RPMI7951 (cell line): ENCODE results near the gene SNX9. TPM values are rescaled to one million over a fixed set of nuclear protein-coding genes. Genes with fewer than 3 reads are reported as not detected.
"Not testable (repeated sequence)": the region's sequence is repeated elsewhere in the genome, so short reads cannot be mapped to it uniquely, and the experiment has no call there.

ENCODE experiments used
- DNase-seq: peaks from one replicate; pipeline ENCODE4 v3.0.0-alpha.2; 2012; ENCODE audit warnings: low read depth
- total RNA-seq: library from RNA; depleted of rRNA; stranded (reverse); fragments of >200 nt; shearing (Covaris generic); gene quantifications from 2 replicates; pipeline ENCODE4 v1.2.3, GENCODE V29; 2014

SNX9 gene
- total RNA-seq, 1 experiment from 2014 or later: 36.8 TPM

- DNase-seq: peak; percentile 44
Measured at GRCh38 chr6:157954150-157955117, 131.4 kb downstream of the SNX9 start.

DNA sequence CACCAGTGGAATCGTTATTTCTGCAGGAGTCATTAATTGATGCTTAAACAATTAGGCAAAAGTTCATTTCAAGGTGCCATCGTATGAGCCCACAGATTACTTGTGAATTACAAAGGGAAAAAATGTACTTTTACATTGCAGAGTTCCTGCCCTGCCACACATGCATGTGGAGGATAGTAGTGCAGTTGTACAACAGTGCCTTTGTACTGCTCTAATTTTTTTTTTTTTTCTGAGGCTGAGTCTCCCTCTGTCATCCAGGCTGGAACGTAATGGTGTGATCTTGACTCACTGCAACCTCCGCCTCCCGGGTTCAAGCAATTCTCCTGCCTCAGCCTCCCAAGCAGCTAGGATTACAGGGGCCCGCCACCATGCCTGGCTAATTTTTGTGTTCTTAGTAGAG lies 132.6 kb downstream of the SNX9 start:
- no peak for DNase-seq

- no peak for DNase-seq
Measured at GRCh38 chr6:157956171-157956730, 133.2 kb downstream of the SNX9 start.

DNA sequence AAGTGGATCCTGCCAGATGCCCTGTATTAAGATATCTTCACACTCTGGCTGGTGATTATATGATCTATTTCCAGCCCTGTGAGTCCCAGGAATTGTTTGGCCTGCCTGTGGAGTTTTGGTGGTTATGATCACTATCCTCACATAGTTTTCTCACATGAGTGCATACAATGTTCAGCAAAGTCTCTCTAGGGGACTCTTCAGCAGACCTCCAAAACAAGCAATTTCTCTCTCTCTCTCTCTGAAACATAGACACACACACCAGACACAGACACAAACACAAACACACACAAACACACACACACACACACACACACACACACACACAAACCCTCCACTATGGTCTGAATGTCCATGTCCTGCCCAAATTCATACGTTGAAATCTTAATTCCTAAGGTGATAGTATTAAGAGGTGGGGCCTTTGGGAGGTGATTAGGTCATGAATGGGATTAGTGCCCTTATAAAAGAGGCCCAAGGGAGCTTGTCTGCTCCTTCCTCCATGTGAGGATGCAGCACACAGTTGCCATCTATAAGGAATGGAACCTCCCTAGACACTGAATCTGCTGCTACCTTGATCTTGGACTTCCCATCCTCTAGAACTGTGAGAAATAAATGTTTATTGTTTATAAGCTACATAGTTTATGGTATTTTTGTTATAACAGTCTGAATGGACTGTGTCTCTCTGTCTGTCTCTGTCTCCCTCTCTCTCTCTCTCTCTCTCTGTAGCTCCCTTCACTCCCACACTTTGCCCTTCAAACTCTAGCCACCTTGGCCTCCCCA lies 136.6 kb downstream of the SNX9 start:
- no peak for DNase-seq

DNA sequence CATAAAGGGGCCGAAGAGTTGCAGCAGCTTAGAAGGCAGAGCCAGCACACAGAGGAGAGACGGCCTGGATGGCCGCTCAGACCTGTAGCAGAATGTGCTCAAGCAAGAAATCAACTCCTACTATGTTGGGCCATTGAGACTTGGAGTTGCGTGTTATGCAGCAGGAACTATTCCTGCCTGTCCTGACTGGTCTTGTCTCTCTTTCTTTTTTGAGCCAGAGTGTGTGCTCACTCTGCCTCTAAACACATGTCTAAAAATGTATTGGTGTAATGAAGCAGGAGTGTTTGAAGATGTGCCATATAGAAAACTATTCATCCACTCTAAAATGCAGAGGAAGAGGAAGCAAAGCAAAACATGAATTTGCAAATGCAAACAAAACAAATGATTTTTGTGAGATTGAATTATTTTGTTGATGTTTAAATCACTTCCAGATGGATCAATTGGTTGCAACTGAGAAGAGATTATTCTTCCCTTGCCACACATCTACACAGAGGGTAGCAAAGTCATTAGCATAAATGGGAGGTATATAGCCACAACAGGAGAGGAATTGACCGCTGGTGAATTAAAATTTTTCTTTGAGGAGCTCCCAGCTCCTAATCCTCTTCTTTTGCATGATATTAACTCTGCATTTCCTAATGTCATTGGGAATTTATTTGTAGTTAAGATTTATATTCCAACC lies 138.2 kb downstream of the SNX9 start:
- no peak for DNase-seq

GRCh38 chr6:157961832-157962575 lies 139.0 kb downstream of the SNX9 start:
- no peak for DNase-seq

DNA sequence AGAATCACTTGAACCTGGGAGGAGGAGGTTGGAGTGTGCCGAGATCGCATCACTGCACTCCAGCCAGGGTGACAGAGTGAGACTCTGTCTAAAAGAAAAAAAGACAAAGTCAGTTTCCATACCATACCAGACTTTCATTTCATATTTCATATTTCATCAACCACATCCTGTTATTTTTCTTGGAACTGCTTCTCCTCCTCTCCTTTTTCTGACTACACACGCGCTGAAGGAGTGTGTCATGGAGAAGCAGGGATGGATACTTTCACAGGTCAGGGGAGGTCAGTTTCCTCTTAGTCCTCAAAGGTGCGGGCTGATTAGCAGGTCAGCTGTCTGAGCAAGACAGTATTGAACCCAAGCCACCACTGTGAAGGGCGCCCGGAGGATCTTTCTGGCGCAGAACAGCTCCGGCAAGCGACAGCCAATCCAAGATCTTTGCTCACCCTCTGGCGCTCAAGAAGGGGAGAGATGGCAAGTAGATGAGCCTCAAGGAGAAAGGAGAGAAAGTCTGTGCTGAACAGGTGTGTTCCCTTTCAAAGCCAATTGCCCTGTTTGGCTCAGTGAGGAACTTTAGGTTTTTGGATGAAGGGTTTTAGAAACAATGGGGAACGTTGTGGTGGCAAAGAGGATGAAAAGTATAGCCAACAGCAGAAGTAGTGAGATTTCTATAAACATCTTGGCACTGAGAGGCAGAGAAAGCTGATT lies 139.7 kb downstream of the SNX9 start:
- DNase-seq: no peak

DNA sequence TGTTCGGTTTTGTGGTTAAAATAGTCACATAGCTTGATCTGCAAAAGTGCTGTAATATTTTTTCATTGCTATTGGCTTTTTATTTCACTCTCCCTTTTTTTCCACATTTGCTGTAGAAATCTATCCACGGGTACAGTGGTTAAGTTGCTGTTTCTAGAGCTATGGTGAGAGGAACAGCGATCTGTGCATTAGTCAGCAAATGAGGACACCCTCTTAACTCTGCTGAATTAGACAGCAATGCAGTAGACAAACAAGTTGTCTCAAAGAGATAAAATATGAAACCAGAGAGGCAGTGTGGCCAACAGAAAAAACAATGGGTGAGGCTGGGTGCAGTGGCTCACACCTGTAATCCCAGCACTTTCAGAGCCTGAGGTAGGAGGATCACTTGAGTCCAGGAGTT lies 141.1 kb downstream of the SNX9 start:
- DNase-seq: no peak

GRCh38 chr6:157965387-157965786 lies 142.3 kb downstream of the SNX9 start:
- DNase-seq: no peak

- DNase-seq: no peak
Measured at GRCh38 chr6:157966589-157966977, 143.5 kb downstream of the SNX9 start.

DNA sequence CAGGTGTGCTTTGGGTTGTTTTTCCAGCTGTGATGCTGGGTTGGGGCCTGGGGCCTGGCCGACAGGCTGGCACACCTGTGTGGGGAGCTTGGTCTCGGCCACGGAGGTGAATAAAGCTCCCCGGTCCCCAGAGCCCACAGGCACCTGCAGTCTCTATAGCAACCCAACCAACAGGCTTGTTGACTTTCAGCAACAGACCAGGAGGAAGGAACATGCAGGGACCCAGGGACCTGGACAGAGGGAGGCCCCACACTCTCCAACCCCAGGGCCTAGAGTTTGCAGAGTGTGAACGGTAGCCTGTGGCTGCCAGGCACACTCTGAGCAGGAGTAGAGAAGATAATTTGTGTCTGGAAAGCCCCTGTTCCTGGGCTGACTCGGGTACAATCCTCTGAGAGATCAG lies 144.0 kb downstream of the SNX9 start:
- DNase-seq: no peak

DNA sequence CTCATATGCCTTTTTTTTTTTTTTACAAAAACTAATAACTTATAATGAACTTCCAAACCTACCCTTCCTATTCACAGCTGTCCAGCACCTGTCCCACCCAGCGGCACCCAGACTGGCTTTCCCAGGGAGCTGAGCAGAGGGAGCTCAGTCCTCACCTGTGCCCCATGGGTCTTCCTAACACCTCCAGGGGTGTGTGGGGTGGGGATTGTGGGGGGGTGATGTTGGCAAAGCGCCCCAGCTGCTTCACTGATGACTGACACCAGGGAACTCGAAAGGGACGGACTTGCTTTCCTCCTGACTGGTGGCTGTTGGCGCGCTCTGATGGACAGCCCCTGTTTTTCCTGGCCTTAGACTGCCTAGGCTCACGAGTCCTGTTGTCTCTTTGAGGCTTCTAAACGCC lies 144.4 kb downstream of the SNX9 start:
- no peak for DNase-seq

DNA sequence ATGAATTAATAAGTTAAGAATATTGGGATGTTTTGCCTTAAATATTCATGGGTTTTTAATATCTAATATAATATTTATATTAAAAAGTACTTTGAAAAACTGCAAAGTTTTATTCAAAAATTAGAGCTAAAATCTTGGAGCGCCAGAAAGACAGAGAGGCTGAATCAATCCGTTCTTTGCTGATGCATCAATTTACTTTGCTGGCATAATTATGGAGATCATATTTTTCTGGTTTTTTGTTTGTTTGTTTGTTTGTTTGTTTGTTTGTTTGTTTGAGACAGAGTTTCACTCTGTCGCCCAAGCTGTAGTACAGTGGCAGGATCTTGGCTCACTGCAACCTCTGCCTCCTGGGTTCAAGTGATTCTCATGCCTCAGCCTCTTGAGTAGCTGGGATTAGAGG lies 149.1 kb downstream of the SNX9 start:
- not testable (repeated sequence) for DNase-seq

GRCh38 chr6:157974341-157974894 lies 151.4 kb downstream of the SNX9 start:
- peak; percentile 84 for DNase-seq

- DNase-seq: no peak
Measured at GRCh38 chr6:157974967-157975366, 151.9 kb downstream of the SNX9 start.

- no peak for DNase-seq
Measured at GRCh38 chr6:157975456-157975855, 152.4 kb downstream of the SNX9 start.

GRCh38 chr6:157976345-157977175 lies 153.5 kb downstream of the SNX9 start:
- DNase-seq: no peak

DNA sequence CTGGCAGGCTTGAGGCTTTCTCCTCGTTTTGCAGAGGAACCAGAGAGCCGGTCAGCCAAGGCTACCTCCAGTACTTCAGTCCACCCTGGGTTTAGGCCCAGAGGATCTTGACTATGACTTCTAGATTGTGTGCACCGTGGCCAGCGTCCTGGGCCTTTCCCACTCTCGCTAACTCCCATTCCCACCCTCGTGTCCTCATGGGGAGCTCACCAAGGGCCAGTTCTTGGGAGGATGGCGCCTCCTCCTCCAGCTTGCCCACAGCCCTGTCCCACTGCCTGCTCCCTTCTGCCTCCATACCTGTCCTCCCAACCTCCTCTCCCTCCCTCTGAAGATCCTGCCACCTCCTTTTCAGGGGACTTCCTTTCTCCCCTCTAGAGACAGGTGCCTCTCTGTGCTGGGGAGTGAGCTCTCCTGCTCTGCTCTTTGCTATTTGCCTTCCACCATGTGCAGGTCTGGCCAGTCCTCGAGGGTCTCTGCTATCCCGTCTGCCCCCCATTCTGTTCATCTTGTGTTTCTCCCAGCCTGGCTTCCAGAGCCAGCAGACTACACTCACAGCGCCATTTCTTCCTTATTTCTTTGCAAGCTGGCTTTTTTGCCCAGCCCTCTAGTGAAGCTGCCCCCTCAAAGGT lies 154.2 kb downstream of the SNX9 start:
- DNase-seq: no peak
